Pancreas (tissue), 10 donors: ENCODE measurements around the gene WDR27. TPM values are rescaled to one million over a fixed set of nuclear protein-coding genes. Genes with fewer than 3 reads are reported as not detected.

Experiments used
- ATAC-seq, 4 donors: fragments of 200-7000 bp; cut with Tn5 transposase; one replicate each; pipeline versions ENCODE4 v1.8.0 to v1.9.1; 2020; ENCODE audit warnings: mild to moderate bottlenecking in 4 of 4, moderate library complexity in 4 of 4
- DNase-seq, 6 donors: peaks; one replicate each; pipeline ENCODE4 v3.0.0-alpha.2; 2020
- FAIRE-seq: peaks from 2 replicates; lab custom pipeline; 2012; peaks lifted over from hg19 to GRCh38; lab: Jason Lieb, UNC
- H3K27ac ChIP-seq, 4 donors: fragments of 200-600 bp; sonication (generic); 1 replicate in 3 of 4; 2 replicates in 1 of 4; pipeline versions ENCODE4 v1.5.0 to v1.8.0; 2020
- H3K27me3 ChIP-seq, 4 donors: fragments of 200-600 bp; one replicate each; pipeline ENCODE4 v1.8.0; 2021
- H3K36me3 ChIP-seq, 3 donors: fragments of 200-600 bp; sonication (generic) in 1 of 3; one replicate each; pipeline versions ENCODE4 v1.5.0 to v1.8.0; 2020 to 2021
- H3K4me1 ChIP-seq, 3 donors: fragments of 200-600 bp; one replicate each; pipeline ENCODE4 v1.8.0; 2021
- H3K4me3 ChIP-seq, 4 donors: fragments of 200-600 bp; sonication (generic) in 2 of 4; one replicate each; pipeline versions ENCODE4 v1.5.0 to v1.8.0; 2020 to 2021
- H3K9me3 ChIP-seq, 4 donors: fragments of 200-600 bp; one replicate each; pipeline ENCODE4 v1.8.0; 2021
- WGBS, 2 donors: extraction: QIAGEN DNeasy Blood & Tissue Kit; methylation state at CpG; one replicate each; pipeline ENCODE4 v1.1.7; 2013; 5-methylcytosine and 5-hydroxymethylcytosine counted together
- intact Hi-C, 3 donors: fragments of 100-400 bp; cut with DNase I; formaldehyde crosslinking; loops; one replicate each; pipeline versions ENCODE4 v1.11.1 to v1.14.2; 2022
- polyA plus RNA-seq, 2 donors: library from polyadenylated mRNA; stranded (reverse); fragments of 200-250 nt; gene quantifications; one replicate each; pipeline ENCODE4 v1.2.3, GENCODE V29; 2013
- total RNA-seq, 6 donors: library from RNA; stranded (reverse); fragmentation: NEBNext Ultra II Directional in 4 of 6; extraction: Animal tissue kit (Norgen Biotek cat#: 25700) in 4 of 6; gene quantifications; one replicate each; pipeline versions ENCODE4 v1.2.1 to v1.2.4, GENCODE V29; 2021 to 2023
- TF ChIP-seq, protein P1 (sequence below), 4 donors: fragments of 200-600 bp; sonication (generic) in 3 of 4; IDR thresholded peaks; one replicate each; pipeline versions ENCODE4 v1.5.0 to v1.8.0; 2021; ENCODE audit warnings: antibody characterized with exemption in 4 of 4
- donor health status: healthy with polysubstance abuse.
- donor health status: DM: no; HTN: no; CAD: no; lungs with moderate emphysema.
- donor health status: DM: no; HTN: no; CAD: no.
- donor health status: control.
- donor health status: control.
- donor health status: Bipolar disorder and iron deficiency.
- donor health status: DM: yes; HTN: yes; CAD: no.
- donor health status: DM: no; HTN: no; CAD: no.
- donor health status: DM: no; HTN: no; CAD: no.
- donor health status: DM: yes; HTN: yes; CAD: no.

Gene WDR27
- total and polyA plus RNA-seq, 8 donors = 9.6 to 43.1 (median 16.4) TPM

DNA sequence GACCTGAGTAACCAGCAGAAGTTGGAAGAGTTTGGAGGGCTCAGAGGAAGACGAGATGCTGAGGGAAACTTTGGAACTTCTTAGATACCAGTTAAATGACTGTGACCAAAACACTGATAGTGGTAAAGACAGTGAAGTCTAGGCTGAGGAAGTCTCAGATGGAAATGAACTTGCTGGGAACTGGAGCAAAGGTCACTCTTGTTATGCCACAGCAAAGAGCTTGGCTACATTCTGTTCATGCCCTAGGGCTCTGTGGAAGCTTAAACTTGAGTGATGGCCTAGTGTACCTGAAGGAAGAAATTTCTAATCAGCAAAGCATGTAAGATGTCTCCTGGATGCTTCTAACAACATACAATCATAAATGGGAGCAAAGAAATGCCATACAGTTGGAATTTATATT, 24.7 kb downstream of the WDR27 start:
- FAIRE-seq (no peak), ATAC-seq (no peak), DNase-seq (no peak)
- intact Hi-C loops = no loop called here
- H3K4me3 ChIP-seq = no peak overlapping the region
- no peaks in the 10 kb centered on the region for H3K4me1 ChIP-seq
- no peaks in the 10 kb centered on the region for H3K9me3 ChIP-seq
- H3K36me3 ChIP-seq = no peaks in the 10 kb centered on the region
- TF ChIP-seq, protein P1, sequence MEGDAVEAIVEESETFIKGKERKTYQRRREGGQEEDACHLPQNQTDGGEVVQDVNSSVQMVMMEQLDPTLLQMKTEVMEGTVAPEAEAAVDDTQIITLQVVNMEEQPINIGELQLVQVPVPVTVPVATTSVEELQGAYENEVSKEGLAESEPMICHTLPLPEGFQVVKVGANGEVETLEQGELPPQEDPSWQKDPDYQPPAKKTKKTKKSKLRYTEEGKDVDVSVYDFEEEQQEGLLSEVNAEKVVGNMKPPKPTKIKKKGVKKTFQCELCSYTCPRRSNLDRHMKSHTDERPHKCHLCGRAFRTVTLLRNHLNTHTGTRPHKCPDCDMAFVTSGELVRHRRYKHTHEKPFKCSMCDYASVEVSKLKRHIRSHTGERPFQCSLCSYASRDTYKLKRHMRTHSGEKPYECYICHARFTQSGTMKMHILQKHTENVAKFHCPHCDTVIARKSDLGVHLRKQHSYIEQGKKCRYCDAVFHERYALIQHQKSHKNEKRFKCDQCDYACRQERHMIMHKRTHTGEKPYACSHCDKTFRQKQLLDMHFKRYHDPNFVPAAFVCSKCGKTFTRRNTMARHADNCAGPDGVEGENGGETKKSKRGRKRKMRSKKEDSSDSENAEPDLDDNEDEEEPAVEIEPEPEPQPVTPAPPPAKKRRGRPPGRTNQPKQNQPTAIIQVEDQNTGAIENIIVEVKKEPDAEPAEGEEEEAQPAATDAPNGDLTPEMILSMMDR (IDR thresholded peaks at IDR 0.05) = no peak
- WGBS, 2 donors = 94 to 100% methylated on average over 1 of the region's 1 CpG
- no peak overlapping the region for H3K27ac ChIP-seq
- no peaks in the 10 kb centered on the region for H3K27me3 ChIP-seq

DNA sequence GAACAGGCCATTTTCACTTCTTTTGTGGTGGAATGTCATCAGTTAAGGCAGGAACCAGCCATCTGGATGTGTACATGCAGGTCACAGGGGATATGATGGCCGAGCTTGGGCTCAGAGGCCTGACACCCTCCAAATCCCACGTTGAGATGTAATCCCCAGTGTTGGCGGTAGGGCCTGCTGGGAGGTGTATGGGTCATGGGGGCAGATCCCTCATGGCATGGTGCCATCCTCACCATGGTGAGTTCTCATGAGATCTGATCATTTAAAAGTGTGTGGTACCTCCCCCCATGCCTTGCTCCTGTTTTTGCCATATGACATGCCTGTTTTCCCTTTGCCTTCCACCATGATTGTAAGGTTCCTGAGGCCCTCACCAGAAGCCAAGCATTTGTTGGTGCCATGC, 26.8 kb downstream of the WDR27 start:
- TF ChIP-seq, protein P1 (IDR thresholded peaks at IDR 0.05) = no peak
- ATAC-seq = no peak
- DNase-seq = no peak
- FAIRE-seq = no peak
- Histone ChIP-seq H3K9me3 (no peaks in the 10 kb centered on the region), H3K4me3 (no peak overlapping the region), H3K27me3 (no peaks in the 10 kb centered on the region), H3K4me1 (no peaks in the 10 kb centered on the region), H3K27ac (no peak overlapping the region), H3K36me3 (peaks cover 0 to 7% (median 0%) of the 10 kb centered on the region in 3 donors)
- intact Hi-C loops = no loop called here
- WGBS, 2 donors = 84 to 95% methylated on average over 3 of the region's 3 CpGs

DNA sequence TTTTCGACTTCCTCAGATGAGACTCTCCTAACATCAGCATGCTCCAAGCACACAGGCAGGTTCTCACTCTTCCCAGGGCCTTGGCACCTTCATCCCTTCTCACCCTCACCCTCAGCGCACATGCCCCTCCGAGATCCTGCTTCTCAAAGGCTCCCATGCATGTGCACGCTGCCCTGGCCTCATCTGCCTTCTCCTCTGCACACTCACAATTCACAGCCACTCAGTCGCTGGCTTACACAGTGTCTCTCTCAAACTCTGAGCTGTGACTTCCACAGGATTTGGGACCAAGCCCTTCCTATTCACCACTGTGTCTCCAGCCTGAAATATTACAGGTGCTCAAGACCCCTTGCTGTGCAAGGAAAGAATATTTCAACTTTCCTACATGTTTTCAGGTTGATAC, 30.3 kb downstream of the WDR27 start:
- no peak for FAIRE-seq

DNA sequence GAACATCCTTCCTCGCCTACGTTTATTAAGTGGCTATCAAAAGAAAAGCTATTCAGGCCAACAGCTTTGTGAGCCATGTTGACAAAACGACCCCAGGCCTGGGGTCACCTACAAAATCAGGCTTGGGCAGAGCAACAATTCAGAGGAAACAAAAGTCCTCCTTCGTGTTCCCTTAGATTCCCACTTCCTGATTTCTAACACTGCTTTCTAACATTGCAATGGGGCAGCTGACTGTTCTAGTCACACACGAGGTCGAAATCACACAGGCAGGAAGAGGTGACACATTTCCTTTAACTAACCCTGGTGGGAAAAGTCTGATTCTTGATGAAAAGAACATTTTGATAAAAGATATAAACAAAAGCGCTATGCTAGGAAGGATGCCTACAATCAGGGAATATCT, 31.9 kb downstream of the WDR27 start:
- intact Hi-C loops = no loop called here
- H3K36me3 ChIP-seq = peaks cover 0 to 14% (median 0%) of the 10 kb centered on the region in 3 donors
- TF ChIP-seq, protein P1 (IDR thresholded peaks at IDR 0.05) = no peak
- H3K9me3 ChIP-seq = no peaks in the 10 kb centered on the region
- H3K27me3 ChIP-seq = no peaks in the 10 kb centered on the region
- H3K4me3 ChIP-seq = no peak overlapping the region
- WGBS, 2 donors = 73 to 79% methylated on average over 7 of the region's 7 CpGs
- no peak for DNase-seq
- peak in 1 of 4 donors; percentile 62 for ATAC-seq
- no peak for FAIRE-seq
- H3K4me1 ChIP-seq = no peaks in the 10 kb centered on the region
- no peak overlapping the region for H3K27ac ChIP-seq

More for the DNA sequence above, 30.3 kb downstream of the WDR27 start:
- DNase-seq = no peak
- H3K4me3 ChIP-seq = no peak overlapping the region
- H3K9me3 ChIP-seq = no peaks in the 10 kb centered on the region
- no peaks in the 10 kb centered on the region for H3K4me1 ChIP-seq
- 93 to 96% methylated on average over 5 of the region's 5 CpGs for WGBS, 2 donors
- no peak for ATAC-seq
- H3K27ac ChIP-seq = no peak overlapping the region
- TF ChIP-seq, protein P1 (IDR thresholded peaks at IDR 0.05) = no peak
- H3K27me3 ChIP-seq = no peaks in the 10 kb centered on the region
- peaks cover 0 to 14% (median 0%) of the 10 kb centered on the region in 3 donors for H3K36me3 ChIP-seq
- intact Hi-C loops = no loop called here

DNA sequence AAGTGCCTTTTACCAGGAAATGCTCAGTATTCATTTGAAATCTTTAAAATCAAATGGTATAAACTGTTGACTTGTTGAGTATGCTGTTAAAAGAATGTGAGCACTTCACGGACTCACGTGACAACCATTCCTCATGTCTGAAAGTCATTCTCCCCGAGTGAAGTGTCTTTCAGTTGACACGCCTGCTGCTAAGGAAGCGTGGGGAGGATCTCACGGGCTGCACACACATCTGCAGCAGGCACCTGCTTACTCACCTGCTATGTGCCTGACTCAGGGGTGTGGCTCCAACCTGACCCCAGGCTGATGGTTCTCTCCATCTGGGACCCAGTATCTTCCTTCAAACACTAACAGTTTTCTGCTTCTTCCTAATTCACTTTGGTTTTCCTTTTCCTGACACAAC, 32.7 kb downstream of the WDR27 start:
- Histone ChIP-seq H3K27me3 (no peaks in the 10 kb centered on the region), H3K9me3 (no peaks in the 10 kb centered on the region), H3K36me3 (peaks cover 0 to 19% (median 0%) of the 10 kb centered on the region in 3 donors), H3K4me3 (no peak overlapping the region), H3K4me1 (no peaks in the 10 kb centered on the region), H3K27ac (no peak overlapping the region)
- TF ChIP-seq, protein P1 (IDR thresholded peaks at IDR 0.05) = no peak
- ATAC-seq (no peak), DNase-seq (no peak), FAIRE-seq (no peak)
- WGBS, 2 donors = 89 to 90% methylated on average over 6 of the region's 6 CpGs
- intact Hi-C loops = no loop called here
